MM.1S (cell line): ENCODE measurements around the gene GTPBP4.

Experiments used
- CTCF ChIP-seq: fragments of 300-600 bp; sonication (generic); IDR thresholded peaks from 2 replicates; pipeline ENCODE4 v1.5.1; 2016; ENCODE audit warnings: antibody characterized with exemption, low read length, mixed read lengths
- EZH2 ChIP-seq: fragments of 300-600 bp; sonication (generic); optimal IDR thresholded peaks from 2 replicates; pipeline ENCODE3; 2017; ENCODE audit warnings: low read depth, mild to moderate bottlenecking, antibody characterized with exemption, low read length, mixed read lengths
- EZH2phosphoT487 ChIP-seq: fragments of 300-600 bp; sonication (generic); IDR thresholded peaks from 2 replicates; pipeline ENCODE4 v1.6.1; 2018; ENCODE audit warnings: antibody characterized with exemption, low read length

GRCh38 chr10:1044964-1045363, 56.7 kb downstream of the GTPBP4 start:
- TF ChIP-seq CTCF: no peak
- TF ChIP-seq EZH2: no peak
- no peak for TF ChIP-seq EZH2phosphoT487
